Activated naive CD8-positive, alpha-beta T cell treated with anti-CD3 and anti-CD28 coated beads, Interleukin-2, amount 10 ng/mL, durations not matched to agents 7 days and 5 days (primary cell): Measurements from ENCODE around the gene MYMK. TPM values are rescaled to one million over a fixed set of nuclear protein-coding genes. Genes with fewer than 3 reads are reported as not detected.
"Not testable (repeated sequence)": the region's sequence is repeated elsewhere in the genome, so short reads cannot be mapped to it uniquely, and the experiment has no call there.

Source experiments
- ATAC-seq: fragments of 150-1000 bp; cut with Tn5 transposase; one replicate; pipeline ENCODE4 v1.10.0; 2021; ENCODE audit warnings: low read depth, moderate library complexity
- POLR2A ChIA-PET: fragments of 350-600 bp; sonication (Branson Sonifier 250); formaldehyde crosslinking; loops from one replicate; lab custom pipeline; 2021; ENCODE audit warnings: antibody characterized with exemption; lab: Charles Lee
- DNase-seq: peaks from one replicate; pipeline ENCODE4 v3.0.0; 2021
- H3K27ac Mint-ChIP-seq: one replicate; pipeline ENCODE4 v1.8.0; 2022; ENCODE audit warnings: mild to moderate bottlenecking, mixed read lengths
- H3K27me3 Mint-ChIP-seq: one replicate; pipeline ENCODE4 v1.8.0; 2022; ENCODE audit warnings: mild to moderate bottlenecking, moderate library complexity, mixed read lengths
- H3K36me3 Mint-ChIP-seq: one replicate; pipeline ENCODE4 v1.8.0; 2021; ENCODE audit warnings: mild to moderate bottlenecking, mixed read lengths
- H3K4me1 Mint-ChIP-seq: one replicate; pipeline ENCODE4 v1.8.0; 2021; ENCODE audit warnings: mixed read lengths
- H3K4me3 Mint-ChIP-seq: one replicate; pipeline ENCODE4 v1.8.0; 2022; ENCODE audit warnings: mild to moderate bottlenecking, moderate library complexity, mixed read lengths
- H3K9me3 Mint-ChIP-seq: one replicate; pipeline ENCODE4 v1.8.0; 2021; ENCODE audit warnings: mixed read lengths
- total RNA-seq, 2 experiments: library from RNA; stranded (reverse); gene quantifications; one replicate each; pipeline ENCODE4 v1.2.3, GENCODE V29; 2021

Gene MYMK
- total RNA-seq, 2 experiments from 2014 or later = not detected

GRCh38 chr9:133563814-133564213 is 39.1 kb upstream of the MYMK start:
- H3K36me3 Mint-ChIP-seq, DNase-seq, H3K27me3 Mint-ChIP-seq, H3K4me3 Mint-ChIP-seq, H3K4me1 Mint-ChIP-seq, ATAC-seq, POLR2A ChIA-PET, H3K27ac Mint-ChIP-seq, H3K9me3 Mint-ChIP-seq: not testable (repeated sequence)

- Mint-ChIP-seq H3K4me1 (peaks cover 4% of the 10 kb centered on the region), H3K9me3 (no peaks in the 10 kb centered on the region), H3K27ac (no peak overlapping the region), H3K4me3 (no peak overlapping the region), H3K36me3 (no peaks in the 10 kb centered on the region), H3K27me3 (peaks cover 5% of the 10 kb centered on the region)
- POLR2A ChIA-PET = no interaction called here
- ATAC-seq (no peak), DNase-seq (no peak)
These were observed 38.6 kb upstream of the MYMK start for GRCh38 chr9:133563291-133563796.

GRCh38 chr9:133562611-133563290 is 38.0 kb upstream of the MYMK start:
- Mint-ChIP-seq H3K4me3 (no peak overlapping the region), H3K4me1 (peaks cover 9% of the 10 kb centered on the region), H3K9me3 (no peaks in the 10 kb centered on the region), H3K27me3 (peaks cover 5% of the 10 kb centered on the region), H3K36me3 (no peaks in the 10 kb centered on the region), H3K27ac (no peak overlapping the region)
- DNase-seq = no peak
- POLR2A ChIA-PET = no interaction called here
- ATAC-seq = no peak

GRCh38 chr9:133561976-133562554 is 37.3 kb upstream of the MYMK start:
- ATAC-seq (no peak), DNase-seq (no peak)
- no peak overlapping the region for H3K4me3 Mint-ChIP-seq
- no peaks in the 10 kb centered on the region for H3K36me3 Mint-ChIP-seq
- H3K27me3 Mint-ChIP-seq = peaks cover 5% of the 10 kb centered on the region
- no peak overlapping the region for H3K27ac Mint-ChIP-seq
- POLR2A ChIA-PET = no interaction called here
- H3K4me1 Mint-ChIP-seq = peaks cover 9% of the 10 kb centered on the region
- no peaks in the 10 kb centered on the region for H3K9me3 Mint-ChIP-seq

- no peak overlapping the region for H3K27ac Mint-ChIP-seq
- no peak for ATAC-seq
- H3K4me3 Mint-ChIP-seq = no peak overlapping the region
- H3K4me1 Mint-ChIP-seq = peaks cover 9% of the 10 kb centered on the region
- POLR2A ChIA-PET = no interaction called here
- peaks cover 5% of the 10 kb centered on the region for H3K27me3 Mint-ChIP-seq
- no peak for DNase-seq
- H3K9me3 Mint-ChIP-seq = no peaks in the 10 kb centered on the region
- no peaks in the 10 kb centered on the region for H3K36me3 Mint-ChIP-seq
These were observed 36.2 kb upstream of the MYMK start for GRCh38 chr9:133560944-133561343.

- Mint-ChIP-seq H3K4me1 (peaks cover 9% of the 10 kb centered on the region), H3K4me3 (no peak overlapping the region), H3K27me3 (peaks cover 5% of the 10 kb centered on the region), H3K27ac (no peak overlapping the region), H3K36me3 (no peaks in the 10 kb centered on the region), H3K9me3 (no peaks in the 10 kb centered on the region)
- POLR2A ChIA-PET = no interaction called here
- no peak for ATAC-seq
- no peak for DNase-seq
These were observed 35.6 kb upstream of the MYMK start for GRCh38 chr9:133560311-133560710.

GRCh38 chr9:133558191-133559126 is 33.7 kb upstream of the MYMK start:
- Mint-ChIP-seq H3K27me3 (peaks cover 5% of the 10 kb centered on the region), H3K4me3 (no peak overlapping the region), H3K27ac (no peak overlapping the region), H3K4me1 (peaks cover 9% of the 10 kb centered on the region), H3K9me3 (no peaks in the 10 kb centered on the region), H3K36me3 (no peaks in the 10 kb centered on the region)
- no peak for DNase-seq
- ATAC-seq = no peak
- POLR2A ChIA-PET = no interaction called here

- Mint-ChIP-seq H3K27ac (no peak overlapping the region), H3K4me3 (no peak overlapping the region), H3K9me3 (no peaks in the 10 kb centered on the region), H3K27me3 (peaks cover 5% of the 10 kb centered on the region), H3K36me3 (no peaks in the 10 kb centered on the region), H3K4me1 (peaks cover 9% of the 10 kb centered on the region)
- POLR2A ChIA-PET = no interaction called here
- no peak for ATAC-seq
- no peak for DNase-seq
These were observed 32.8 kb upstream of the MYMK start for GRCh38 chr9:133557581-133557980.

GRCh38 chr9:133556354-133556753 is 31.6 kb upstream of the MYMK start:
- Mint-ChIP-seq H3K4me1 (peaks cover 9% of the 10 kb centered on the region), H3K27me3 (peaks cover 5% of the 10 kb centered on the region), H3K27ac (no peak overlapping the region), H3K4me3 (no peak overlapping the region), H3K36me3 (no peaks in the 10 kb centered on the region), H3K9me3 (no peaks in the 10 kb centered on the region)
- ATAC-seq (no peak), DNase-seq (no peak)
- POLR2A ChIA-PET = no interaction called here

GRCh38 chr9:133554729-133555128 is 30.0 kb upstream of the MYMK start:
- H3K27ac Mint-ChIP-seq = no peak overlapping the region
- ATAC-seq (no peak), DNase-seq (no peak)
- POLR2A ChIA-PET = no interaction called here
- H3K27me3 Mint-ChIP-seq = peaks cover 2% of the 10 kb centered on the region
- H3K9me3 Mint-ChIP-seq = no peaks in the 10 kb centered on the region
- no peak overlapping the region for H3K4me3 Mint-ChIP-seq
- H3K4me1 Mint-ChIP-seq = peaks cover 9% of the 10 kb centered on the region
- H3K36me3 Mint-ChIP-seq = no peaks in the 10 kb centered on the region

GRCh38 chr9:133553973-133554713 is 29.4 kb upstream of the MYMK start:
- H3K4me1 Mint-ChIP-seq = peaks cover 9% of the 10 kb centered on the region
- H3K9me3 Mint-ChIP-seq = no peaks in the 10 kb centered on the region
- DNase-seq (no peak), ATAC-seq (no peak)
- no peak overlapping the region for H3K27ac Mint-ChIP-seq
- H3K27me3 Mint-ChIP-seq = peaks cover 2% of the 10 kb centered on the region
- no peaks in the 10 kb centered on the region for H3K36me3 Mint-ChIP-seq
- no peak overlapping the region for H3K4me3 Mint-ChIP-seq
- POLR2A ChIA-PET = no interaction called here

- Mint-ChIP-seq H3K4me3 (no peak overlapping the region), H3K27ac (no peak overlapping the region), H3K4me1 (peaks cover 2% of the 10 kb centered on the region), H3K9me3 (no peaks in the 10 kb centered on the region), H3K27me3 (no peaks in the 10 kb centered on the region), H3K36me3 (no peaks in the 10 kb centered on the region)
- DNase-seq (no peak), ATAC-seq (no peak)
- POLR2A ChIA-PET = no interaction called here
These were observed 28.4 kb upstream of the MYMK start for GRCh38 chr9:133553123-133553522.

- ATAC-seq (no peak), DNase-seq (no peak)
- H3K27me3 Mint-ChIP-seq = no peaks in the 10 kb centered on the region
- no peaks in the 10 kb centered on the region for H3K9me3 Mint-ChIP-seq
- H3K27ac Mint-ChIP-seq = no peak overlapping the region
- no peak overlapping the region for H3K4me3 Mint-ChIP-seq
- POLR2A ChIA-PET = no interaction called here
- H3K36me3 Mint-ChIP-seq = no peaks in the 10 kb centered on the region
- no peaks in the 10 kb centered on the region for H3K4me1 Mint-ChIP-seq
These were observed 27.5 kb upstream of the MYMK start for GRCh38 chr9:133552236-133552635.
